ENCODE measurements around the gene FOXD4L6.
"Not testable (repeated sequence)": the region's sequence is repeated elsewhere in the genome, so short reads cannot be mapped to it uniquely, and the experiment has no call there.

FOXD4L6 gene

GRCh38 chr9:41098759-41099158 is 29.7 kb downstream of the FOXD4L6 start:
- not testable (repeated sequence) for DNase-seq

DNA sequence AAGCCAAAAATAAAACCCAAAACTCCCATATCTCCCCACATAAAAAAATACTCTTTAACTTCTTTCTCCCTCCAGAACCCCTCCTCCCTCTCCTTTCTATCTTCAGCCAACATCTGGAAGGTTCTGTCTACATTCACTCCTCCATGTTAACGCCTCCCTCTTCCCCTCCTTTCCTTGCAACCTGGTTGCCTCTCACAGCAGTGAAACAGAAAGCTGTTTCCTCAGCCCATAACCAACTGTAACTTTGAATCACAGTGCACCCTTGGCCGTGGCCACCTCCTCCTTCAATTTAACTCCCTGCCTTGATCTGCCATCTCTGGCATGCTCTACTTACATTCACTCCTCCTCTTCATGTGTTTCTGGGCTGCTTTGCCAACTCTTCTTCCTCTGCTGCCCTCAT is 33.4 kb downstream of the FOXD4L6 start:
- not testable (repeated sequence) for DNase-seq

DNA sequence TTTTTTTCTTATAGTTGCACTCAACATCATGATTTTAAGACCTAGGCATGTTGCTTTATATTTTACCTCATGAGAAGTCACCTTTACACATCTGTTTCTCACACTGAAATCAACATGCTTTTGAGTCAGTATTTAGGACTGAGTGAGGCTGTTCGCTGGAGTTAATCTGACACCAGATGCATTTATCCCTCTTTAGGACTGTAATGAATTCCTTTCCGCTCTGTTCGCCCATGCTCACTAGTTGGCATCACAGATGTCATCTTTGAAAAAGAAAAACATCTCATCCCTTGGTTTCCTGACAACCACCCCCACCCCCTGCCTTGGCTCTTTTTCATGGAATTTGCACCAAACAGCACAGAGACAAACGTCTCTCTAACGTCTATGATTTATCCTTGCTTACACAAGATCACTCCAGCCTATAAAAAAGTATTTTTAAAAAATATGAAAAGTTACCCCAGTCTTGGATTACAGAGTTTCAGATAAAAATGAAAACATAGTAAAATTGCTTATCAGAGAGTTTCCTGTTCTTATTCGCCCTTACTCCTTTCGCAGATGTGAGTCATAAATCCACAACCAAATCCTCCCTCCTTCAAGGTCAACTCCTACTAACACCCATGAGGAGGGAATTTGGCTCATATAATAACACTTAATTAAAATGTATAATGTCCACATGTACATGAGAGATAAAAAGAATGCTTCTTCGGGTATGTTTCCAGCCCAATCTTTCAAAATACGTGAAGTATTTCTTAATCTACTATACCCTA is 34.3 kb downstream of the FOXD4L6 start:
- not testable (repeated sequence) for DNase-seq

- DNase-seq, result not testable (repeated sequence)
These were observed 37.6 kb downstream of the FOXD4L6 start for GRCh38 chr9:41090922-41091321.

GRCh38 chr9:41090386-41090785 is 38.1 kb downstream of the FOXD4L6 start:
- not testable (repeated sequence) for DNase-seq

- DNase-seq, result not testable (repeated sequence)
These were observed 39.9 kb downstream of the FOXD4L6 start for GRCh38 chr9:41088450-41089059.

DNA sequence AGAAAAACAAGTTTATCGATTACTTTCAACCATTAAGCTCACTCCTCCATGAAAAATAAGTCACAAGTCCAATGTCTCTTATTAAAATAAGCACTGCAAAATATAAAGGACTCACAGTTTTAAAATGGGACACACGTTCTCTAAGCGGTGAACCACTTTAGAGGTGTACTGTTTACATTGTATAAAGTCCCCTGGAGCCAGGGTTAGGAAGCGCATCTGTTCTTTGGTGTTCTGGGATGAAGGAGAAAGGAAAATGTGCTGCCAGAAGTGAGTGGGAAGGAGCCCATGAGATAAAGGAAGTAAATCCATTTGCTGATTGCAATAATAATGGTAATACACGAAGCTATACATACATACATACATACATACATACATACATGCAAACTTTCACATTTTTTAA is 40.6 kb downstream of the FOXD4L6 start:
- not testable (repeated sequence) for DNase-seq

DNA sequence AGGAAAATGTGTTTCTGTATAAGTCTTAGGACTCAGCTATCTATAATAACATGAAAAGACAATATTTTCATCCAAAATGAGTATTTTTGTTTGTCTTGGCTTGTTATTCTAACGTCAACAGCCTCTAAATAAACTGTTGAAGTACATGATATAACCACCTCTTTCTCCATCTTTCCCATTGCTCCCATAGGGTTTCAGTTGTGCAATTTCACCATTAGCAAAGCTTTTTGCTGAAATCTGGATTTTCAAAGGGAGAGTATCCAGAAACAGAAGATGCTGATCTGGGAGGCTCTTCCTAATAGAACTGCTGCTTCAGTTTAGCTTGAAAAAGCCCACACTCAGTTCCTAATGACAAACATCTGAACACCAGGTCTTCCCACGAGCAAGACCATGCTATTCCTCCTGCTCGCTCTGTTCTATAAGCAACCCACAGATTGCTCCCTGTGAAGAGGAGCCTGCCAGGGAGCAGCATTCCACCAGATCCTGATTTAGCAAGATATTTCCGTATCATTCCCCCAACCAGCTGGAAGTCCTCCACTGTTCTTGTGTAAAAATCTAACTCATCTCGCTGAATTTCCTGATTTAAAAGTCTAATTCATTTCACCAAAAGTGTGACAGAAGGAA is 41.2 kb downstream of the FOXD4L6 start:
- DNase-seq, result not testable (repeated sequence)

GRCh38 chr9:41086685-41087084 is 41.8 kb downstream of the FOXD4L6 start:
- not testable (repeated sequence) for DNase-seq

DNA sequence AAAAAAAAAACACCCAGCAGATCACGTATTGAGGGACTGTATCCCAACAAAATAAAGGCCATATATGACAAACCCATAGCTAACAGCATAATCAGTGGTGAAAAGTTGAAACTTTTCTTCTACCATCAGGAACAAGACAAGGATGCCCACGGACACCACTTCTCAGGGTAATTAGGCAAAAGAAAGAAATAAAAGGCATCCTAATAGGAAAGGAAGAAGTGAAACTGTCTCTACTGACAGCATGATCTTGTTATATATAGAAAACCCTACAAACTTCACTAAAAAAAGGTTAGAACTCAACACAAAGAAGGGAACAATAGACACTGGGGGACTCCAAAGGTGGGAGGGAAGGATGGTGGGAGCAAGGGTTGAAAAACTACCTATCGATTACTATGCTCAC is 42.3 kb downstream of the FOXD4L6 start:
- not testable (repeated sequence) for DNase-seq

DNA sequence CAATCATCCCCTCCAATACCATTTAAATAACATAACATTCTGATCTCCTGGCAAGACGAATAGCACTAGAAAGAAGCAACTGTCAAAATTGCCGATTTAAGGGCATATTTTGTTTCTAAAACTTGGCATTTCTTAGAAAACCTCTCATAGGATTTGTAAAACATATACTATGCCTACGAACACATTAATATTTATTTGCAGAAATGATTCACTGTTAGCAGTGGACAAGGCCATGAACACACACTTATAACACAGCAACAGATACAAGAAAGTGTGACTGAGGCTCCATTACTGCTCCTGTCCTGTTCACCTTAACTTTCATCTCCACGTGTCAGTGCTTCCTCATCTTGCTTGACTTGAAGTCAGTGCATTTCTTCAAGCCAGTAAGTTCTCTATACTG is 46.1 kb downstream of the FOXD4L6 start:
- DNase-seq, result not testable (repeated sequence)

GRCh38 chr9:41079464-41079863 is 49.0 kb downstream of the FOXD4L6 start:
- not testable (repeated sequence) for DNase-seq

- DNase-seq, result not testable (repeated sequence)
These were observed 50.9 kb downstream of the FOXD4L6 start for GRCh38 chr9:41077586-41077985.
